ENCODE measurements around the gene CLEC4M.
"Not testable (repeated sequence)": the region's sequence is repeated elsewhere in the genome, so short reads cannot be mapped to it uniquely, and the experiment has no call there.

DNA sequence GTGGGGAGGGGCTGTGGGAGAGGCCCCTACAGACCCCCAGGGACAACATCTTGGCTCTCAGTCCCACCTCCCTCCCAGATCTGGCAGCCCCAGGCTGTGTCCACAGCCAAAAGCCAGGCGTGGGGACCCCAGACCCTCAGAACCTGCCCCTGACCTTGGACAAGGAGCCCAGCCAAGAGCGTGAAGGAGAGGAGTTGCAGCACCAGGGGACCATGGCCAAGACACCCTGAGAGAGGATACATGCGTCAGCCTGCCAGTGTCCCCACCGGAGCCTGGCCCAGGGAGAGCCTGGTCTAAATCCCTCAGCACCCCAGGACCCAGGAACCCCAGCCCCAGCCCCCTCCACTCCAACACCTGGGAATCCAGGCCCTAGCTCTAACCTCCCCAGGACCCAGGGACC is 16.7 kb upstream of the CLEC4M start:
- TF ChIP-seq, protein P1, sequence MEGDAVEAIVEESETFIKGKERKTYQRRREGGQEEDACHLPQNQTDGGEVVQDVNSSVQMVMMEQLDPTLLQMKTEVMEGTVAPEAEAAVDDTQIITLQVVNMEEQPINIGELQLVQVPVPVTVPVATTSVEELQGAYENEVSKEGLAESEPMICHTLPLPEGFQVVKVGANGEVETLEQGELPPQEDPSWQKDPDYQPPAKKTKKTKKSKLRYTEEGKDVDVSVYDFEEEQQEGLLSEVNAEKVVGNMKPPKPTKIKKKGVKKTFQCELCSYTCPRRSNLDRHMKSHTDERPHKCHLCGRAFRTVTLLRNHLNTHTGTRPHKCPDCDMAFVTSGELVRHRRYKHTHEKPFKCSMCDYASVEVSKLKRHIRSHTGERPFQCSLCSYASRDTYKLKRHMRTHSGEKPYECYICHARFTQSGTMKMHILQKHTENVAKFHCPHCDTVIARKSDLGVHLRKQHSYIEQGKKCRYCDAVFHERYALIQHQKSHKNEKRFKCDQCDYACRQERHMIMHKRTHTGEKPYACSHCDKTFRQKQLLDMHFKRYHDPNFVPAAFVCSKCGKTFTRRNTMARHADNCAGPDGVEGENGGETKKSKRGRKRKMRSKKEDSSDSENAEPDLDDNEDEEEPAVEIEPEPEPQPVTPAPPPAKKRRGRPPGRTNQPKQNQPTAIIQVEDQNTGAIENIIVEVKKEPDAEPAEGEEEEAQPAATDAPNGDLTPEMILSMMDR (IDR thresholded peaks at IDR 0.05), result not testable (repeated sequence)
- TF ChIP-seq POLR2A, EP300, POLR2AphosphoS5 (IDR thresholded peaks at IDR 0.05): not testable (repeated sequence)
